ENCODE measurements around the gene PROKR1. TPM values are rescaled to one million over a fixed set of nuclear protein-coding genes. Genes with fewer than 3 reads are reported as not detected.

The PROKR1 gene
- total RNA-seq, 2 donors from 2014 or later, result not detected

GRCh38 chr2:68687018-68687417, 43.6 kb downstream of the PROKR1 start:
- TF ChIP-seq CTCF (IDR thresholded peaks at IDR 0.05), result no peak
- DNase-seq (ENCODE audit: low spot score), result no peak
- no peaks in the 10 kb centered on the region for H3K27me3 ChIP-seq (replicated peaks; ENCODE audit: insufficient read depth)
- H3K36me3 ChIP-seq, result no peaks in the 10 kb centered on the region
- H3K9me3 ChIP-seq, result no peaks in the 10 kb centered on the region
- no peak overlapping the region for H3K27ac ChIP-seq
- no peaks in the 10 kb centered on the region for H3K4me1 ChIP-seq (ENCODE audit: control insufficient read depth in 1 of 2, low read depth in 2 of 2)
- H3K4me3 ChIP-seq, result no peak overlapping the region
- no peak for ATAC-seq (ENCODE audit: insufficient number of reproducible peaks, low FRiP score, low read depth)

- Histone ChIP-seq H3K4me1 (ENCODE audit: control insufficient read depth in 1 of 2, low read depth in 2 of 2) (no peaks in the 10 kb centered on the region), H3K9me3 (no peaks in the 10 kb centered on the region), H3K4me3 (no peak overlapping the region), H3K27ac (no peak overlapping the region), H3K27me3 (replicated peaks; ENCODE audit: insufficient read depth) (no peaks in the 10 kb centered on the region), H3K36me3 (no peaks in the 10 kb centered on the region)
- TF ChIP-seq CTCF (IDR thresholded peaks at IDR 0.05), result no peak
- ATAC-seq (ENCODE audit: insufficient number of reproducible peaks, low FRiP score, low read depth), result no peak
- no peak for DNase-seq (ENCODE audit: low spot score)
Measured at GRCh38 chr2:68689553-68690537, 46.5 kb downstream of the PROKR1 start.

GRCh38 chr2:68690851-68691250, 47.5 kb downstream of the PROKR1 start:
- H3K36me3 ChIP-seq, result no peaks in the 10 kb centered on the region
- no peaks in the 10 kb centered on the region for H3K27me3 ChIP-seq (replicated peaks; ENCODE audit: insufficient read depth)
- H3K27ac ChIP-seq, result no peak overlapping the region
- ATAC-seq (ENCODE audit: insufficient number of reproducible peaks, low FRiP score, low read depth), result no peak
- H3K4me1 ChIP-seq (ENCODE audit: control insufficient read depth in 1 of 2, low read depth in 2 of 2), result no peaks in the 10 kb centered on the region
- TF ChIP-seq CTCF (IDR thresholded peaks at IDR 0.05), result no peak
- no peaks in the 10 kb centered on the region for H3K9me3 ChIP-seq
- no peak overlapping the region for H3K4me3 ChIP-seq
- no peak for DNase-seq (ENCODE audit: low spot score)

- H3K36me3 ChIP-seq, result no peaks in the 10 kb centered on the region
- peaks cover 6% of the 10 kb centered on the region for H3K9me3 ChIP-seq
- no peak overlapping the region for H3K4me3 ChIP-seq
- no peak overlapping the region for H3K27ac ChIP-seq
- H3K4me1 ChIP-seq (ENCODE audit: control insufficient read depth in 1 of 2, low read depth in 2 of 2), result no peaks in the 10 kb centered on the region
- no peaks in the 10 kb centered on the region for H3K27me3 ChIP-seq (replicated peaks; ENCODE audit: insufficient read depth)
- DNase-seq (ENCODE audit: low spot score) (no peak), ATAC-seq (ENCODE audit: insufficient number of reproducible peaks, low FRiP score, low read depth) (no peak)
- no peak for TF ChIP-seq CTCF (IDR thresholded peaks at IDR 0.05)
Measured at GRCh38 chr2:68692511-68692910, 49.1 kb downstream of the PROKR1 start.

GRCh38 chr2:68693951-68694350, 50.6 kb downstream of the PROKR1 start:
- Histone ChIP-seq H3K27me3 (replicated peaks; ENCODE audit: insufficient read depth) (no peaks in the 10 kb centered on the region), H3K4me3 (no peak overlapping the region), H3K27ac (no peak overlapping the region), H3K36me3 (no peaks in the 10 kb centered on the region), H3K4me1 (ENCODE audit: control insufficient read depth in 1 of 2, low read depth in 2 of 2) (no peaks in the 10 kb centered on the region), H3K9me3 (peaks cover 6% of the 10 kb centered on the region)
- DNase-seq (ENCODE audit: low spot score) (no peak), ATAC-seq (ENCODE audit: insufficient number of reproducible peaks, low FRiP score, low read depth) (no peak)
- TF ChIP-seq CTCF (IDR thresholded peaks at IDR 0.05), result no peak

Measured in thoracic aorta (tissue), 2 donors.